ENCODE data around the gene WDR87.
"Not testable (repeated sequence)": the region's sequence is repeated elsewhere in the genome, so short reads cannot be mapped to it uniquely, and the experiment has no call there.

The WDR87 gene

GRCh38 chr19:37930416-37930815 is 24.0 kb upstream of the WDR87 start:
- no peak for DNase-seq (ENCODE audit: low spot score)

GRCh38 chr19:37929355-37929923 is 23.0 kb upstream of the WDR87 start:
- DNase-seq (ENCODE audit: low spot score) = no peak

- no peak for DNase-seq (ENCODE audit: low spot score)
These were observed 22.3 kb upstream of the WDR87 start for GRCh38 chr19:37928527-37929286.

GRCh38 chr19:37926711-37927110 is 20.3 kb upstream of the WDR87 start:
- DNase-seq (ENCODE audit: low spot score) = no peak

- no peak for DNase-seq (ENCODE audit: low spot score)
These were observed 19.9 kb upstream of the WDR87 start for GRCh38 chr19:37926255-37926654.

GRCh38 chr19:37925212-37925611 is 18.8 kb upstream of the WDR87 start:
- no peak for DNase-seq (ENCODE audit: low spot score)

GRCh38 chr19:37924573-37924972 is 18.2 kb upstream of the WDR87 start:
- DNase-seq (ENCODE audit: low spot score) = not testable (repeated sequence)

- no peak for DNase-seq (ENCODE audit: low spot score)
These were observed 14.4 kb upstream of the WDR87 start for GRCh38 chr19:37920591-37921450.

GRCh38 chr19:37914908-37915307 is 8.5 kb upstream of the WDR87 start:
- DNase-seq (ENCODE audit: low spot score) = no peak

- no peak for DNase-seq (ENCODE audit: low spot score)
These were observed 3.3 kb upstream of the WDR87 start for GRCh38 chr19:37909661-37910199.

GRCh38 chr19:37907735-37908455 is 1.5 kb upstream of the WDR87 start:
- DNase-seq (ENCODE audit: low spot score) = no peak

GRCh38 chr19:37906869-37907734 is 708 bp upstream of the WDR87 start, which contains the start of gene SIPA1L3:
SIPA1L3 (plus strand) TSS chr19:37907208; CDS start chr19:38081566, 174,358 bp downstream.
- peak; percentile 90 for DNase-seq (ENCODE audit: low spot score)

GRCh38 chr19:37903096-37903495 is 3.3 kb downstream of the WDR87 start:
- no peak for DNase-seq (ENCODE audit: low spot score)

GRCh38 chr19:37902668-37903067 is 3.7 kb downstream of the WDR87 start:
- peak; percentile 73 for DNase-seq (ENCODE audit: low spot score)

GRCh38 chr19:37899966-37900365 is 6.4 kb downstream of the WDR87 start:
- DNase-seq (ENCODE audit: low spot score) = no peak

- DNase-seq (ENCODE audit: low spot score) = no peak
These were observed 6.9 kb downstream of the WDR87 start for GRCh38 chr19:37899453-37899852.

GRCh38 chr19:37896180-37896579 is 10.2 kb downstream of the WDR87 start:
- DNase-seq (ENCODE audit: low spot score) = no peak

- no peak for DNase-seq (ENCODE audit: low spot score)
These were observed 12.4 kb downstream of the WDR87 start for GRCh38 chr19:37893845-37894575.

GRCh38 chr19:37886571-37886970 is 19.8 kb downstream of the WDR87 start:
- DNase-seq (ENCODE audit: low spot score) = no peak

- DNase-seq (ENCODE audit: low spot score) = no peak
These were observed 21.0 kb downstream of the WDR87 start for GRCh38 chr19:37885392-37885791.
